K562 (cell line): ENCODE results near the gene TRIM69. TPM values are rescaled to one million over a fixed set of nuclear protein-coding genes. Genes with fewer than 3 reads are reported as not detected.

Source experiments
- CCNT2 ChIP-seq: IDR thresholded peaks from 2 replicates; pipeline ENCODE4 v1.6.1; 2011; ENCODE audit warnings: borderline replicate concordance, low read depth, mild to moderate bottlenecking, moderate library complexity, mixed read lengths, low read length; ENCODE audit not compliant: insufficient read length; ENCODE audit errors: extremely low read depth
- ELK3 ChIP-seq: fragments of 450-650 bp; formaldehyde crosslinking; IDR thresholded peaks from 2 replicates; pipeline ENCODE4 v1.4.0; 2020; ENCODE audit warnings: mild to moderate bottlenecking
- HNRNPUL1 ChIP-seq: fragments of 200-400 bp; formaldehyde crosslinking; IDR thresholded peaks from 2 replicates; pipeline ENCODE4 v1.6.1; 2017; ENCODE audit warnings: low read length
- MAX ChIP-seq: sonication (generic); formaldehyde crosslinking; IDR thresholded peaks from 2 replicates; pipeline ENCODE4 v1.9.0; 2022; ENCODE audit warnings: mild to moderate bottlenecking, missing genetic modification reagents
- PHF21A ChIP-seq: fragments of 450-650 bp; IDR thresholded peaks from 2 replicates; pipeline ENCODE4 v1.6.1; 2017; ENCODE audit warnings: low read depth, borderline replicate concordance
- PREB ChIP-seq: sonication (generic); formaldehyde crosslinking; IDR thresholded peaks from 2 replicates; pipeline ENCODE4 v1.8.1; 2023; ENCODE audit warnings: mild to moderate bottlenecking, missing genetic modification reagents
- TAF1 ChIP-seq: IDR thresholded peaks from 2 replicates; pipeline ENCODE4 v1.6.1; 2011; ENCODE audit warnings: mild to moderate bottlenecking, low read length, moderate library complexity; ENCODE audit not compliant: insufficient read depth, control insufficient read depth, severe bottlenecking; ENCODE audit errors: extremely low read depth
- ZBTB40 ChIP-seq, 2 experiments: fragments of 450-650 bp in 1 of 2; sonication (generic) in 1 of 2; formaldehyde crosslinking in 1 of 2; IDR thresholded peaks; 2 replicates each; pipeline versions ENCODE4 v1.7.1 to v1.9.0; 2016 to 2022; ENCODE audit warnings: inconsistent platforms in 1 of 2, mild to moderate bottlenecking in 1 of 2, missing genetic modification reagents in 1 of 2
- ZBTB7A ChIP-seq: IDR thresholded peaks from 2 replicates; pipeline ENCODE4 v1.6.1; 2011; ENCODE audit warnings: low read depth, mild to moderate bottlenecking, low read length, moderate library complexity, borderline replicate concordance; ENCODE audit not compliant: control insufficient read depth
- ZBTB9 ChIP-seq: fragments of 450-650 bp; formaldehyde crosslinking; IDR thresholded peaks from 2 replicates; pipeline ENCODE4 v1.4.0; 2020; ENCODE audit warnings: mild to moderate bottlenecking, moderate library complexity
- ZKSCAN8 ChIP-seq: fragments of 200-800 bp; sonication (Bioruptor generic); IDR thresholded peaks from 2 replicates; pipeline ENCODE4 v1.6.1; 2016; ENCODE audit warnings: missing genetic modification characterization, missing compliant biosample characterization
- ZNF140 ChIP-seq: fragments of 250-450 bp; sonication (Bioruptor Pico); IDR thresholded peaks from 2 replicates; pipeline ENCODE4 v1.8.0; 2021; ENCODE audit warnings: moderate library complexity, mild to moderate bottlenecking, inconsistent platforms
- ZNF431 ChIP-seq: sonication (generic); formaldehyde crosslinking; IDR thresholded peaks from 2 replicates; pipeline ENCODE4 v1.8.0; 2022; ENCODE audit warnings: mild to moderate bottlenecking, missing genetic modification reagents
- polyA plus RNA-seq, 8 experiments: library from polyadenylated mRNA; depleted of rRNA in 4 of 8; stranded (reverse) in 5 of 8; unstranded in 3 of 8; fragments of >200 nt; fragmentation: Nextera tagmentation in 2 of 8; fragmentation: Illumina TruSeq in 1 of 8; extraction: Ambion mirVana in 2 of 8; extraction: Trizol in 1 of 8; gene quantifications; 2 replicates each; pipeline versions ENCODE4 v1.2.1 to v1.2.3, GENCODE V29; 2011 to 2014; ENCODE audit warnings: inconsistent platforms in 1 of 8, missing spikeins in 1 of 8
- total RNA-seq, 7 experiments: library from RNA; depleted of rRNA in 6 of 7; stranded (reverse); fragments of >200 nt in 6 of 7; fragmentation: Illumina TruSeq in 2 of 7; extraction: Trizol in 2 of 7; gene quantifications; 2 replicates each; pipeline versions ENCODE4 v1.2.1 to v1.2.3, GENCODE V29; 2011 to 2021; ENCODE audit warnings: low replicate concordance in 1 of 7

Gene TRIM69
- total and polyA plus RNA-seq, 9 of the 15 experiments (the other 6 are each of a cell fraction or from before 2014, with no cell fraction given), result 1.0 to 4.3 (median 2.3) TPM

- TF ChIP-seq ZKSCAN8 (CRISPR knock-in tag), result no peak
- no peak for TF ChIP-seq ZBTB7A
- TF ChIP-seq PREB (CRISPR knock-in tag), result 0 out of 2 replicates have a peak, but pooled peaks have one; percentile 9
- TF ChIP-seq ZBTB40 (IDR thresholded peaks at IDR 0.05), result no peak; the same call in none of the 2 replicates
- no peak for TF ChIP-seq ZBTB40 (CRISPR knock-in tag; IDR thresholded peaks at IDR 0.05)
- TF ChIP-seq PHF21A, result no peak
- TF ChIP-seq HNRNPUL1, result no peak
- TF ChIP-seq ELK3 (CRISPR knock-in tag), result no peak
- no peak for TF ChIP-seq TAF1
- TF ChIP-seq MAX (CRISPR knock-in tag), result peak; percentile 64
- TF ChIP-seq ZNF431 (CRISPR knock-in tag), result no peak; the same call in 1 of the 2 replicates
- TF ChIP-seq ZBTB9 (CRISPR knock-in tag), result no peak
- TF ChIP-seq CCNT2, result no peak
- TF ChIP-seq ZNF140, result no peak
These were observed 6.8 kb upstream of the TRIM69 start (continued) for GRCh38 chr15:44729408-44730127.
